Mesodermal cell (in vitro differentiated cells): ENCODE data around the gene CD8B.
"Not testable (repeated sequence)": the region's sequence is repeated elsewhere in the genome, so short reads cannot be mapped to it uniquely, and the experiment has no call there.

Experiments used
- H3K27ac ChIP-seq: 2 replicates; pipeline ENCODE4 v1.7.0; 2013; ENCODE audit warnings: mild to moderate bottlenecking, low read depth, low read length, moderate library complexity; ENCODE audit not compliant: severe bottlenecking
- H3K36me3 ChIP-seq: 2 replicates; pipeline ENCODE4 v1.7.1; 2013; ENCODE audit warnings: mild to moderate bottlenecking, low read length, moderate library complexity; ENCODE audit not compliant: control insufficient read depth, insufficient read depth
- H3K4me1 ChIP-seq: one replicate; pipeline ENCODE4 v1.7.1; 2013; ENCODE audit warnings: mild to moderate bottlenecking, low read length; ENCODE audit not compliant: insufficient read depth, control insufficient read depth, poor library complexity, severe bottlenecking
- H3K4me3 ChIP-seq: 2 replicates; pipeline ENCODE4 v1.7.0; 2013; ENCODE audit warnings: low read length, control low read depth, mild to moderate bottlenecking; ENCODE audit not compliant: insufficient read depth, poor library complexity, severe bottlenecking; ENCODE audit errors: extremely low read depth
- H3K9me3 ChIP-seq: 2 replicates; pipeline ENCODE4 v1.7.1; 2013; ENCODE audit warnings: mild to moderate bottlenecking, low read length, moderate library complexity; ENCODE audit not compliant: control insufficient read depth
- WGBS, 2 experiments: methylation state at CpG; one replicate each; pipeline ENCODE4 v1.1.5; 2013; ENCODE audit warnings: missing lambda C conversion rate in 2 of 2; ENCODE audit not compliant: insufficient coverage in 2 of 2; 5-methylcytosine and 5-hydroxymethylcytosine counted together

CD8B gene

DNA sequence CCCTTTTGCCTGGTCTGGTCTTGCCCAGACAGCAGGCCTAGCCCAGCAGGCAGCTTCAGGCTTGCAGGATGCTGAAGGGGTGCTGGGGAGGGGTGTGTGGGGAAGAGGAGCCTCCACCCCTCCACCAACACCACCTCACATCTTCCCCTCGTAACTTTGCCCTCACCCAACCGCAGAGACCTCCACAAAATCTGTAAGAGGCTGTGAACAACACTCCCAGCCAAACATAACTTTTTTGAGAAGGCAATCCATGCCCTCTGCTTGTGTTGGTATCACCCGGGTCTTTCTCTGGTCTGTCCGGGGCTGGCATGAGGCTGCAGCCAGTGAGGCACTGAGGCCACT is 26.2 kb downstream of the CD8B start:
- WGBS, 2 experiments, result 90 to 100% methylated on average over 2 of the region's 4 CpGs
- not testable (repeated sequence) for H3K9me3 ChIP-seq

DNA sequence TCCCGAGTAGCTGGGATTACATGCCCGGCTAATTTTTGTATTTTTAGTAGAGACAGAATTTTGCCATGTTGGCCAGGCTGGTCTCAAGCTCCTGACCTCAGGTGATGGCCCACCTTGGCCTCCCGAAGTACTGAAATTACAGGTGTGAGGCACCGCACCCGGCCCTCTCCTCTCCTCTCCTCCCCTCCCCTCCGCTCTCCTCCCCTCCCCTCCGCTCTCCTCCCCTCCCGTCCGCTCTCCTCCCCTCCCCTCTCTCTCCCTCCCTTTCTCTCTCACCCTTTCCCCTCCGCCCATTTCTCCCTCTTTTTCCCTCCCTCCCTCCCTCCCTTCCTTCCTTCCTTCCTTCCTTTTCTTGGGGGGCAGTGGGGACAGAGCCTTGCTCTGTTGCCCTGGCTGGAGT is 28.4 kb downstream of the CD8B start:
- no peak overlapping the region for H3K27ac ChIP-seq
- no peaks in the 10 kb centered on the region for H3K9me3 ChIP-seq
- no peaks in the 10 kb centered on the region for H3K4me1 ChIP-seq
- 100% methylated on average over 1 of the region's 10 CpGs; no CpG with 5 or more reads in 1 of the 2 experiments for WGBS, 2 experiments
- H3K36me3 ChIP-seq, result no peaks in the 10 kb centered on the region
- H3K4me3 ChIP-seq, result no peak overlapping the region

More for the DNA sequence above, 26.2 kb downstream of the CD8B start:
- not testable (repeated sequence) for H3K4me1 ChIP-seq, H3K4me3 ChIP-seq, H3K27ac ChIP-seq, H3K36me3 ChIP-seq

DNA sequence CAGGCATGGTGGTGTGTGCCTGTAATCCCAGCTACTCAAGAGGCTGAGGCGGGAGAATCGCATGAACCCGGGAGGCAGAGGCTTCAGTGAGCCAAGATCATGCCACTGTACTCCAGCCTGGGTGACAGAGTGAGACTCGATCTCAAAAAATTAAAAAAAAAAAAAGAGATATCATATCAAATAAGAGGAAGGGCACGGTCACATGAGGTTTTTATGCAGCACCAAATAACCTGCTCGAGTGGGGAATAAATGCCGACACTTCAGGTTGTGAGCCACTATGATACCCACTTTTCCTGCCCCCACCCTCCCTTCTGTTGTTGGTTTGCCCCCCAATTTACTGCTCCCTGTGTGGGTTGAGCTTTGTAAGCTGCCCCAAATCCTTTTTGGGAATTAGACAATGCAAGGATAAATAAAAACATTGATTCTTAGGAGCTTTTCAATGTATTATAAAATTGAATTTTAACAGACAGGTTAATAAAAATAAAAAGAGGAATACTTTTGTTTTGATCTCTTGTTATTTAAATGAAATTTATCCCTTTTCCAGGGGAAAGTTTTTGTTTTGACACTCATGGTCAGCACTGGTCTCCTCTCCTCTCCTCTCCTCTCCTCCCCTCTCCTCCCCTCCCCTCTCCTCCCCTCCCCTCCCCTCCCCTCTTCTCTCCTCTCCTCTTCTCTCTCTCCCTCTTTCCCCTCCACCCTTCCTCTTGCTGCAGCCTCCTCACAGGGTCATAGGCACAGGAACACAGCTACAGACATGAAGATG is 29.2 kb downstream of the CD8B start:
- Histone ChIP-seq H3K27ac (no peak overlapping the region), H3K4me1 (no peaks in the 10 kb centered on the region), H3K36me3 (no peaks in the 10 kb centered on the region), H3K4me3 (no peak overlapping the region), H3K9me3 (no peaks in the 10 kb centered on the region)
- 67 to 86% methylated on average over 3 to 4 of the region's 7 CpGs for WGBS, 2 experiments

DNA sequence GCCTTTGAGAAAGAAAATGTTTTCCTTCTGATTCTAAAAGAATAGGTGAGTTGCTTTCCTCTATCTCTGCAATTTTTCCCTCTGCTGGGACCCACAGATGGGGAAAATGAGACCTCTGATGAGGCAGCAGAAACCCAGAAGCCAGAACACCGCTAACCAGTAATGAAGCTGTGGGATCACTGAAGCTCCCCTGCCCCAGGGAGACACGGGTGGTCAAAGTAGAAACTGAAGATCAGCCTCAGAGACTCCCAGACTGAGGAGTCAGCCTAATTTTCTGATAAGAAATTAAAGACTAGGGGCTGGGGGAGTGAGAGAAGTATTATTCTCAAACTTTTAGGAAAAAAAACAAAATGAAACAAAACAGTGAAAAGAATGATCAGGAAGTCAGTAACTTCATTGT is 30.1 kb downstream of the CD8B start:
- no peaks in the 10 kb centered on the region for H3K36me3 ChIP-seq
- no peak overlapping the region for H3K4me3 ChIP-seq
- no peaks in the 10 kb centered on the region for H3K9me3 ChIP-seq
- H3K4me1 ChIP-seq, result no peaks in the 10 kb centered on the region
- H3K27ac ChIP-seq, result no peak overlapping the region
- 44 to 72% methylated on average over 2 of the region's 2 CpGs for WGBS, 2 experiments

GRCh38 chr2:86826951-86827350 is 34.7 kb downstream of the CD8B start:
- H3K4me3 ChIP-seq, result no peak overlapping the region
- no peaks in the 10 kb centered on the region for H3K4me1 ChIP-seq
- 90 to 96% methylated on average over 4 of the region's 4 CpGs for whole genome bisulfite sequencing, 2 experiments
- peaks cover under 1% of the 10 kb centered on the region for H3K9me3 ChIP-seq
- H3K36me3 ChIP-seq, result no peaks in the 10 kb centered on the region
- no peak overlapping the region for H3K27ac ChIP-seq

GRCh38 chr2:86825693-86826381 is 35.8 kb downstream of the CD8B start:
- H3K27ac ChIP-seq, result no peak overlapping the region
- H3K4me3 ChIP-seq, result no peak overlapping the region
- H3K9me3 ChIP-seq, result peaks cover 4% of the 10 kb centered on the region
- no peaks in the 10 kb centered on the region for H3K4me1 ChIP-seq
- H3K36me3 ChIP-seq, result no peaks in the 10 kb centered on the region
- 85% methylated on average over 11 to 12 of the region's 16 CpGs for WGBS, 2 experiments

DNA sequence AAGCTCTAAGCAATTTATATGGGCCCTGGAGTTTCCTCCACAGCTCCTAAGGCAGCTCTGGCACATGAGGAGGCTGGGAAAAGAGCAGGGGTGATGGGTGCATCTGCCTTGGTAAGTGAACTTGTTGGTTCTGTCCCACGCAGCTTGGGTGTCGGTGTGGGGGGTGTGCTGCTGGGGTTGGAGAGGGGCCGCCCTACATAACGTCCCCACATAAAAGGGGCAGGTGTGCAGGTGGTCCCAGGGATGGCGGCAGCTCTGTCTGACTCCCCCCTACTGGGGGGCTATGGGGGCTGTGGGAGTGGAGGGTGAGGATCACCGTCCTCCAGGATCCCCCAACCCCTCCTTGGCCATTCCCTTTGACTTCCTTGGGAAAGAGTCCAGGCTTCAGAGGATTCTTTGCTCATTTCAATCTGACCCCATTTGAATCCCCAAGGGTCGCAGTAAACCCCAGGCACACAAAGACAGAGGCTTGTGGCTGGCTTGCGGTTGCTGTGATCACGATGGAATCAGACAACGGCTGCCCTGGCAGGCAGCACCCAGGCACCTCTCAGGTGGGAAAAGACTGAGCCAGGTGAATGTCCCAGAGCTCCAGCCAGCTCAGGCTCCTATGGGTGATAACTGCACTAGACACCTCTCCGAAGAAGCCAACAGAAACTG is 36.5 kb downstream of the CD8B start:
- H3K27ac ChIP-seq, result no peak overlapping the region
- H3K9me3 ChIP-seq, result peaks cover 4% of the 10 kb centered on the region
- H3K4me1 ChIP-seq, result no peaks in the 10 kb centered on the region
- 92 to 93% methylated on average over 5 to 7 of the region's 11 CpGs for WGBS, 2 experiments
- no peak overlapping the region for H3K4me3 ChIP-seq
- no peaks in the 10 kb centered on the region for H3K36me3 ChIP-seq

GRCh38 chr2:86822668-86823345 is 38.9 kb downstream of the CD8B start:
- peaks cover 4% of the 10 kb centered on the region for H3K9me3 ChIP-seq
- no peaks in the 10 kb centered on the region for H3K36me3 ChIP-seq
- no peak overlapping the region for H3K27ac ChIP-seq
- no peak overlapping the region for H3K4me3 ChIP-seq
- 44 to 100% methylated on average over 2 to 3 of the region's 3 CpGs for WGBS, 2 experiments
- no peaks in the 10 kb centered on the region for H3K4me1 ChIP-seq

- Histone ChIP-seq H3K4me3 (no peak overlapping the region), H3K4me1 (no peaks in the 10 kb centered on the region), H3K27ac (no peak overlapping the region), H3K36me3 (no peaks in the 10 kb centered on the region), H3K9me3 (peaks cover 4% of the 10 kb centered on the region)
- WGBS, 2 experiments, result 87 to 90% methylated on average over 6 of the region's 6 CpGs
Observed at GRCh38 chr2:86821842-86822241, 39.8 kb downstream of the CD8B start.

DNA sequence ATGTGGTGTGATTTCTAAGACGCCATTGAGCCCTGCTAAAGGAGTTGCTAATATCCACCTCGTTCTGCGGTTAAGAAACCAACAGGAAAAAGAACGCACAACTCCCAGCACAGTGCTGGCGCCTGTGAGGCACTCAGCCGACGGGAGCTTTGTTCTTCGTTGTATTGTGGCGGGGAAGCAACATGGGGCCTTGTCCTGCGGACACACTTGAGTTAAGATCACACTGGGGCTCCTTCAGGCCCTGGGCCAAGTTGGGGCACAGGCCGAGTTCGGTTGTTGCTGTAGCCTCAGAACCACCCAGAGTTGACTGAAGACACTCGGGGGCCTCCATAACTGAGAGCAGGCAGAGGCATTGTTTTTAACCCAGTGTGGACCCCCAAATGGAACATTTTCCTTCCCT is 40.4 kb downstream of the CD8B start:
- Histone ChIP-seq H3K4me1 (no peaks in the 10 kb centered on the region), H3K4me3 (no peak overlapping the region), H3K27ac (no peak overlapping the region), H3K36me3 (no peaks in the 10 kb centered on the region), H3K9me3 (peaks cover 4% of the 10 kb centered on the region)
- 86 to 95% methylated on average over 11 to 12 of the region's 13 CpGs for WGBS, 2 experiments
